IMR-90 (cell line): ENCODE measurements around the gene RUNX1. TPM values are rescaled to one million over a fixed set of nuclear protein-coding genes. Genes with fewer than 3 reads are reported as not detected.
A peak's percentile ranks its signal among the peaks of the same experiment; 100 is the strongest.

Source experiments
- ATAC-seq: fragments of 200-7000 bp; cut with Tn5 transposase; 2 replicates; pipeline ENCODE4 v1.9.1; 2020; ENCODE audit warnings: low read depth, mild to moderate bottlenecking, moderate library complexity
- BruUV-seq: library from RNA; stranded (reverse); fragments of 400-500 nt; replicated peaks from 2 replicates; lab custom pipeline; 2021; lab: Mats Ljungman, UMichigan
- CTCF ChIA-PET: fragments of 300-600 bp; formaldehyde crosslinking; extraction: SDS; loops from one replicate; lab custom pipeline; 2021; ENCODE audit warnings: antibody characterized with exemption; lab: Yijun Ruan, JAX
- POLR2A ChIA-PET: fragments of 300-600 bp; sonication (Branson Sonifier 250); formaldehyde crosslinking; loops from one replicate; lab custom pipeline; 2022; ENCODE audit warnings: antibody characterized with exemption; ENCODE audit not compliant: unreplicated experiment; lab: Charles Lee
- DNase-seq: peaks from one replicate; pipeline ENCODE4 v3.0.0; 2013
- H2AFZ ChIP-seq: replicated peaks from 2 replicates; pipeline ENCODE3; 2013; ENCODE audit warnings: low read length, mild to moderate bottlenecking; ENCODE audit not compliant: poor library complexity
- H2AK5ac ChIP-seq: 2 replicates; pipeline ENCODE4 v1.6.1; 2013; ENCODE audit warnings: low read depth, low read length, inconsistent platforms
- H2AK9ac ChIP-seq: replicated peaks from 2 replicates; pipeline ENCODE3; 2013; ENCODE audit warnings: mild to moderate bottlenecking, low read depth, low read length, moderate library complexity; ENCODE audit not compliant: poor library complexity
- H2BK120ac ChIP-seq: 2 replicates; pipeline ENCODE4 v1.6.1; 2013; ENCODE audit warnings: low read depth, low read length, inconsistent platforms
- H2BK15ac ChIP-seq: 3 replicates; pipeline ENCODE4 v1.6.1; 2013; ENCODE audit warnings: low read depth, low read length, inconsistent platforms
- H2BK20ac ChIP-seq: 2 replicates; pipeline ENCODE4 v1.6.1; 2013; ENCODE audit warnings: low read depth, mild to moderate bottlenecking, inconsistent platforms, low read length, moderate library complexity
- H2BK5ac ChIP-seq: 2 replicates; pipeline ENCODE4 v1.6.1; 2013; ENCODE audit warnings: mild to moderate bottlenecking, low read depth, low read length, inconsistent platforms; ENCODE audit not compliant: poor library complexity, severe bottlenecking
- H3K14ac ChIP-seq: replicated peaks from 2 replicates; pipeline ENCODE4 v1.6.1; 2013; ENCODE audit warnings: low read depth, low read length, inconsistent platforms
- H3K18ac ChIP-seq: 2 replicates; pipeline ENCODE4 v1.6.1; 2013; ENCODE audit warnings: low read depth, low read length, control low read depth
- H3K23ac ChIP-seq: 2 replicates; pipeline ENCODE4 v1.6.1; 2013; ENCODE audit warnings: low read depth, low read length, inconsistent platforms
- H3K27ac ChIP-seq: 2 replicates; pipeline ENCODE4 v1.5.1; 2013; ENCODE audit warnings: mild to moderate bottlenecking, control low read depth, low read length; ENCODE audit not compliant: insufficient read depth
- H3K27me3 ChIP-seq: 2 replicates; pipeline ENCODE4 v1.6.1; 2013; ENCODE audit warnings: low read length; ENCODE audit not compliant: control insufficient read depth, insufficient read depth
- H3K36me3 ChIP-seq: 2 replicates; pipeline ENCODE4 v1.6.1; 2013; ENCODE audit warnings: low read length, mixed read lengths; ENCODE audit not compliant: control insufficient read depth, insufficient read depth
- H3K4ac ChIP-seq: 2 replicates; pipeline ENCODE4 v1.6.1; 2013; ENCODE audit warnings: low read depth, low read length, inconsistent platforms
- H3K4me1 ChIP-seq: 2 replicates; pipeline ENCODE4 v1.6.1; 2013; ENCODE audit warnings: low read length, mixed read lengths; ENCODE audit not compliant: control insufficient read depth, insufficient read depth
- H3K4me2 ChIP-seq: 2 replicates; pipeline ENCODE4 v1.6.1; 2013; ENCODE audit warnings: low read depth, mild to moderate bottlenecking, control low read depth, low read length, moderate library complexity
- H3K4me3 ChIP-seq: 2 replicates; pipeline ENCODE4 v1.5.1; 2013; ENCODE audit warnings: low read depth, mild to moderate bottlenecking, control low read depth, low read length, moderate library complexity; ENCODE audit not compliant: insufficient read depth
- H3K56ac ChIP-seq: 2 replicates; pipeline ENCODE4 v1.6.1; 2013; ENCODE audit warnings: low read length, inconsistent platforms; ENCODE audit not compliant: insufficient read depth; ENCODE audit errors: extremely low read depth
- H3K79me1 ChIP-seq, 2 experiments: 2 replicates each; pipeline ENCODE4 v1.6.1; 2013; ENCODE audit warnings: low read length in 2 of 2, inconsistent platforms in 1 of 2, low read depth in 1 of 2
- H3K9ac ChIP-seq: 2 replicates; pipeline ENCODE4 v1.6.1; 2013; ENCODE audit warnings: low read depth, low read length, control low read depth
- H3K9me1 ChIP-seq: 2 replicates; pipeline ENCODE4 v1.6.1; 2013; ENCODE audit warnings: low read length, inconsistent platforms; ENCODE audit not compliant: insufficient read depth
- H3K9me3 ChIP-seq: 2 replicates; pipeline ENCODE4 v1.6.1; 2013; ENCODE audit warnings: low read length; ENCODE audit not compliant: control insufficient read depth, insufficient read depth
- H4K20me1 ChIP-seq: 2 replicates; pipeline ENCODE4 v1.6.1; 2013; ENCODE audit warnings: low read length, inconsistent platforms; ENCODE audit not compliant: insufficient read depth
- H4K5ac ChIP-seq: 2 replicates; pipeline ENCODE4 v1.6.1; 2013; ENCODE audit warnings: mild to moderate bottlenecking, low read depth, low read length, control low read depth
- H4K8ac ChIP-seq, 2 experiments: 2 replicates each; pipeline ENCODE4 v1.6.1; 2013; ENCODE audit warnings: low read depth in 2 of 2, low read length in 2 of 2, control low read depth in 1 of 2, inconsistent platforms in 1 of 2
- H4K91ac ChIP-seq: 2 replicates; pipeline ENCODE4 v1.6.1; 2013; ENCODE audit warnings: low read depth, low read length, inconsistent platforms; ENCODE audit not compliant: insufficient read depth
- BHLHE40 ChIP-seq: fragments of 150-350 bp; IDR thresholded peaks from 2 replicates; pipeline ENCODE4 v1.6.1; 2016; ENCODE audit warnings: mild to moderate bottlenecking, low read depth, low read length
- CHD1 ChIP-seq: IDR thresholded peaks from 2 replicates; pipeline ENCODE4 v1.6.1; 2012; ENCODE audit warnings: low read depth, low read length, improper control_type of control experiment
- ELK1 ChIP-seq: fragments of 150-350 bp; IDR thresholded peaks from 2 replicates; pipeline ENCODE4 v1.6.1; 2016; ENCODE audit warnings: low read depth, mild to moderate bottlenecking, low read length, moderate library complexity, borderline replicate concordance
- NFE2L2 ChIP-seq: fragments of 150-350 bp; IDR thresholded peaks from 2 replicates; pipeline ENCODE4 v1.6.1; 2016; ENCODE audit warnings: low read depth, mild to moderate bottlenecking, low read length
- RAD21 ChIP-seq: IDR thresholded peaks from 2 replicates; pipeline ENCODE4 v1.6.1; 2012; ENCODE audit warnings: low read length, improper control_type of control experiment
- RCOR1 ChIP-seq: IDR thresholded peaks from 2 replicates; pipeline ENCODE4 v1.6.1; 2012; ENCODE audit warnings: mild to moderate bottlenecking, low read length, improper control_type of control experiment; ENCODE audit not compliant: insufficient replicate concordance
- RFX5 ChIP-seq: IDR thresholded peaks from 2 replicates; pipeline ENCODE4 v1.8.0; 2012; ENCODE audit warnings: low read depth, mild to moderate bottlenecking, low read length, moderate library complexity
- WGBS, 2 experiments: methylation state at CpG; one replicate each; pipeline versions ENCODE4 v1.1.5 to v1.1.7; 2013; ENCODE audit warnings: missing lambda C conversion rate in 2 of 2; ENCODE audit not compliant: insufficient read length in 1 of 2; ENCODE audit errors: extremely low coverage in 2 of 2; 5-methylcytosine and 5-hydroxymethylcytosine counted together
- dilution Hi-C: fragments of 300-500 bp; cut with HindIII; formaldehyde crosslinking; loops from one replicate; pipeline ENCODE4 v1.14.3; 2018; ENCODE audit warnings: low sequenced_read_pairs; ENCODE audit not compliant: unreplicated experiment
- in situ Hi-C: fragments of 300-500 bp; cut with MboI; formaldehyde crosslinking; loops from 3 replicates; pipeline ENCODE4 v1.14.3; 2019; ENCODE audit warnings: low sequenced_read_pairs, inconsistent platforms, mixed read lengths
- intact Hi-C: fragments of 100-400 bp; cut with micrococcal nuclease; formaldehyde crosslinking; loops from 2 replicates; pipeline ENCODE4 v1.10.0; 2022
- polyA plus RNA-seq, 3 experiments: library from polyadenylated mRNA; depleted of rRNA; stranded (reverse); fragments of >200 nt; gene quantifications; 2 replicates each; pipeline ENCODE4 v1.2.3, GENCODE V29; 2012; ENCODE audit warnings: low replicate concordance in 1 of 3
- total RNA-seq: library from RNA; depleted of rRNA; stranded (reverse); fragments of >200 nt; gene quantifications from 2 replicates; pipeline ENCODE4 v1.2.3, GENCODE V29; 2012

RUNX1 gene
- total and polyA plus RNA-seq, 2 of the 4 experiments (the other 2 are of a cell fraction): 34.5 to 56.5 TPM

- TF ChIP-seq BHLHE40 (no peak), NFE2L2 (no peak)
These were observed 71.8 kb downstream of the RUNX1 start (continued) for GRCh38 chr21:34977333-34977732.

- H3K4me2 ChIP-seq: peak overlapping the region; percentile 53
- 0 out of 2 replicates have a peak overlapping the region, but pooled peaks have one; percentile 11 for H3K27ac ChIP-seq
- H3K27me3 ChIP-seq: no peaks in the 10 kb centered on the region
- no peaks in the 10 kb centered on the region for H3K36me3 ChIP-seq
- WGBS, 2 experiments: 72% methylated on average over 2 of the region's 11 CpGs; no CpG with 5 or more reads in 1 of the 2 experiments
- in situ Hi-C loops (no loop called here), dilution Hi-C loops (no loop called here), intact Hi-C loops (no loop called here)
- H3K79me1 ChIP-seq: peaks cover 0 to 14% of the 10 kb centered on the region in 2 experiments; a peak in 2 of 4 replicates
- H2AK5ac ChIP-seq: peak overlapping the region; percentile 84
- ATAC-seq (peak; percentile 68), DNase-seq (peak; percentile 71)
- H3K9ac ChIP-seq: no peak overlapping the region
- H3K14ac ChIP-seq: peak overlapping the region; percentile 81
- no peak overlapping the region for H3K4me3 ChIP-seq
- peak overlapping the region; percentile 35; the same call in 1 of the 2 replicates for H4K91ac ChIP-seq
- H2BK120ac ChIP-seq: peak overlapping the region; percentile 92
- H3K9me3 ChIP-seq: no peaks in the 10 kb centered on the region
- H3K18ac ChIP-seq: peak overlapping the region; percentile 10; the same call in 1 of the 2 replicates
- H4K20me1 ChIP-seq: no peaks in the 10 kb centered on the region
- peaks cover 5% of the 10 kb centered on the region; the same call in 1 of the 2 replicates for H3K9me1 ChIP-seq
- H3K4me1 ChIP-seq: peaks cover 5% of the 10 kb centered on the region
- H4K8ac ChIP-seq: peak overlapping the region in 1 of 2 experiments; percentile 66; a peak in 1 of 4 replicates
- peak overlapping the region; percentile 69; the same call in 2 of the 3 replicates for H2BK15ac ChIP-seq
- peak overlapping the region; percentile 37 for H2AFZ ChIP-seq
- TF ChIP-seq RFX5: no peak
- TF ChIP-seq BHLHE40: no peak
- no peak for TF ChIP-seq RAD21
- TF ChIP-seq RCOR1: no peak
- TF ChIP-seq ELK1: no peak
- no peak for TF ChIP-seq CHD1
- H2BK5ac ChIP-seq: peak overlapping the region; percentile 35
- H2BK20ac ChIP-seq: peak overlapping the region; percentile 95
- no TSS peak for BruUV-seq
- H3K56ac ChIP-seq: no peak overlapping the region
- peak overlapping the region; percentile 25; the same call in 1 of the 2 replicates for H4K5ac ChIP-seq
- ChIA-PET CTCF (interaction anchor here (0.6 to 1.8 kb wide), 2 partner anchors 10 to 313 kb away, joined by 3 to 8 read pairs; no protein-coding TSS in a partner anchor), POLR2A (no interaction called here)
- peak overlapping the region; percentile 91 for H3K4ac ChIP-seq
- H3K23ac ChIP-seq: peak overlapping the region; percentile 90
- peak overlapping the region; percentile 12 for H2AK9ac ChIP-seq
These were observed 74.7 kb downstream of the RUNX1 start for GRCh38 chr21:34974162-34974981.
